H9 (cell line): ENCODE results near the gene GNAO1. TPM values are rescaled to one million over a fixed set of nuclear protein-coding genes. Genes with fewer than 3 reads are reported as not detected.
A peak's percentile ranks its signal among the peaks of the same experiment; 100 is the strongest.

Source experiments
- DNase-seq: peaks from one replicate; pipeline ENCODE4 v3.0.0-alpha.2; 2017
- H2AFZ ChIP-seq: one replicate; pipeline ENCODE4 v1.6.1; 2013; ENCODE audit warnings: mild to moderate bottlenecking, low read length, control low read depth, moderate library complexity
- H2AK5ac ChIP-seq: 2 replicates; pipeline ENCODE4 v1.6.1; 2013; ENCODE audit warnings: low read length, control low read depth, mixed read lengths; ENCODE audit not compliant: insufficient read length
- H2BK120ac ChIP-seq: one replicate; pipeline ENCODE4 v1.6.1; 2013; ENCODE audit warnings: low read depth, mild to moderate bottlenecking, low read length, control low read depth, inconsistent platforms; ENCODE audit not compliant: poor library complexity, severe bottlenecking
- H2BK12ac ChIP-seq: 2 replicates; pipeline ENCODE4 v1.6.1; 2013; ENCODE audit warnings: low read length, control low read depth, mixed read lengths, low read depth; ENCODE audit not compliant: insufficient read length
- H2BK15ac ChIP-seq: 2 replicates; pipeline ENCODE4 v1.6.1; 2013; ENCODE audit warnings: low read depth, low read length, control low read depth
- H2BK20ac ChIP-seq: one replicate; pipeline ENCODE4 v1.6.1; 2013; ENCODE audit warnings: low read depth, mild to moderate bottlenecking, low read length, control low read depth, inconsistent platforms; ENCODE audit not compliant: poor library complexity, severe bottlenecking
- H2BK5ac ChIP-seq: 2 replicates; pipeline ENCODE4 v1.6.1; 2013; ENCODE audit warnings: low read length, control low read depth, mixed read lengths; ENCODE audit not compliant: insufficient read length
- H3K14ac ChIP-seq: 2 replicates; pipeline ENCODE4 v1.6.1; 2013; ENCODE audit warnings: low read length, control low read depth; ENCODE audit not compliant: insufficient read depth
- H3K18ac ChIP-seq: 2 replicates; pipeline ENCODE4 v1.6.1; 2013; ENCODE audit warnings: low read depth, mild to moderate bottlenecking, mixed read lengths, low read length, control low read depth; ENCODE audit not compliant: insufficient read length
- H3K23ac ChIP-seq: 2 replicates; pipeline ENCODE4 v1.6.1; 2013; ENCODE audit warnings: low read length, control low read depth, mixed read lengths, low read depth; ENCODE audit not compliant: insufficient read length
- H3K23me2 ChIP-seq: 2 replicates; pipeline ENCODE4 v1.6.1; 2013; ENCODE audit warnings: low read depth, mild to moderate bottlenecking, mixed read lengths, low read length, control low read depth; ENCODE audit not compliant: insufficient read length, poor library complexity, severe bottlenecking
- H3K27ac ChIP-seq: 2 replicates; pipeline ENCODE4 v1.5.1; 2013; ENCODE audit warnings: low read length, control low read depth, mixed read lengths, low read depth; ENCODE audit not compliant: insufficient read length
- H3K27me3 ChIP-seq: 2 replicates; pipeline ENCODE4 v1.6.1; 2013; ENCODE audit warnings: low read length, control low read depth, inconsistent platforms; ENCODE audit not compliant: insufficient read depth
- H3K4ac ChIP-seq: 2 replicates; pipeline ENCODE4 v1.6.1; 2013; ENCODE audit warnings: low read depth, mild to moderate bottlenecking, control low read depth, inconsistent platforms, low read length, moderate library complexity
- H3K4me1 ChIP-seq: 2 replicates; pipeline ENCODE4 v1.6.1; 2013; ENCODE audit warnings: low read length, control low read depth, inconsistent platforms; ENCODE audit not compliant: insufficient read depth
- H3K4me2 ChIP-seq: 2 replicates; pipeline ENCODE4 v1.6.1; 2013; ENCODE audit warnings: low read length, control low read depth, mixed read lengths; ENCODE audit not compliant: insufficient read length, insufficient read depth
- H3K56ac ChIP-seq: 2 replicates; pipeline ENCODE4 v1.6.1; 2013; ENCODE audit warnings: low read depth, mild to moderate bottlenecking, mixed read lengths, low read length, control low read depth; ENCODE audit not compliant: insufficient read length
- H3K79me1 ChIP-seq: 2 replicates; pipeline ENCODE4 v1.6.1; 2013; ENCODE audit warnings: low read depth, mild to moderate bottlenecking, moderate library complexity, low read length, control low read depth, inconsistent platforms; ENCODE audit not compliant: insufficient read depth, poor library complexity, severe bottlenecking
- H3K79me2 ChIP-seq: 2 replicates; pipeline ENCODE4 v1.6.1; 2013; ENCODE audit warnings: low read length, control low read depth, inconsistent platforms; ENCODE audit not compliant: insufficient read depth
- H3K9ac ChIP-seq: 2 replicates; pipeline ENCODE4 v1.6.1; 2013; ENCODE audit warnings: low read length, control low read depth, mixed read lengths; ENCODE audit not compliant: insufficient read length; ENCODE audit errors: extremely low read depth
- H3K9me3 ChIP-seq: one replicate; pipeline ENCODE4 v1.6.1; 2013; ENCODE audit warnings: low read depth, low read length, inconsistent platforms; ENCODE audit not compliant: control insufficient read depth
- H3T11ph ChIP-seq: one replicate; pipeline ENCODE4 v1.6.1; 2013; ENCODE audit warnings: mild to moderate bottlenecking, low read length, control low read depth, inconsistent platforms
- H4K20me1 ChIP-seq: one replicate; pipeline ENCODE4 v1.6.1; 2013; ENCODE audit not compliant: control insufficient read depth, insufficient read length, insufficient read depth
- H4K5ac ChIP-seq: 2 replicates; pipeline ENCODE4 v1.6.1; 2013; ENCODE audit warnings: low read depth, mild to moderate bottlenecking, mixed read lengths, low read length, control low read depth; ENCODE audit not compliant: insufficient read length
- H4K8ac ChIP-seq: replicated peaks from 2 replicates; pipeline ENCODE4 v1.6.1; 2013; ENCODE audit warnings: low read length, control low read depth, mixed read lengths, low read depth; ENCODE audit not compliant: insufficient read length
- H4K91ac ChIP-seq: 2 replicates; pipeline ENCODE4 v1.6.1; 2013; ENCODE audit warnings: low read depth, mild to moderate bottlenecking, moderate library complexity, mixed read lengths, low read length, control low read depth; ENCODE audit not compliant: insufficient read length
- H3K27ac Mint-ChIP-seq, 3 experiments: 2 replicates in 2 of 3; 3 replicates in 1 of 3; pipeline ENCODE4 v1.8.0; 2020 to 2021; ENCODE audit warnings: mixed read lengths in 3 of 3, mild to moderate bottlenecking in 1 of 3, moderate library complexity in 1 of 3
- H3K27me3 Mint-ChIP-seq: 2 replicates; pipeline ENCODE4 v1.8.0; 2021; ENCODE audit warnings: low read depth, mild to moderate bottlenecking, moderate library complexity, mixed read lengths
- H3K36me3 Mint-ChIP-seq, 3 experiments: 2 replicates in 2 of 3; 3 replicates in 1 of 3; pipeline ENCODE4 v1.8.0; 2020 to 2021; ENCODE audit warnings: low read depth in 3 of 3, mixed read lengths in 3 of 3; ENCODE audit not compliant: insufficient read depth in 1 of 3
- H3K4me1 Mint-ChIP-seq, 2 experiments: 2 replicates each; pipeline ENCODE4 v1.8.0; 2020; ENCODE audit warnings: mixed read lengths in 2 of 2
- H3K4me3 Mint-ChIP-seq, 2 experiments: 2 replicates in 1 of 2; 3 replicates in 1 of 2; pipeline ENCODE4 v1.8.0; 2020 to 2021; ENCODE audit warnings: mild to moderate bottlenecking in 2 of 2, mixed read lengths in 2 of 2, moderate library complexity in 1 of 2
- H3K9me3 Mint-ChIP-seq, 2 experiments: 2 replicates in 1 of 2; 3 replicates in 1 of 2; pipeline ENCODE4 v1.8.0; 2020; ENCODE audit warnings: mild to moderate bottlenecking in 2 of 2, mixed read lengths in 2 of 2, moderate library complexity in 1 of 2
- CTCF ChIP-seq: fragments of 200-600 bp; sonication (generic); conservative IDR thresholded peaks from 3 replicates; pipeline ENCODE4 v1.8.0; 2021; ENCODE audit warnings: antibody characterized with exemption, mild to moderate bottlenecking
- WGBS: extraction: QIAGEN DNeasy Blood & Tissue Kit; methylation state at CpG from one replicate; pipeline ENCODE4 v1.1.7; 2013; ENCODE audit warnings: missing lambda C conversion rate, low lambda C conversion rate, mixed read lengths; ENCODE audit not compliant: insufficient read length; ENCODE audit errors: extremely low coverage; 5-methylcytosine and 5-hydroxymethylcytosine counted together
- total RNA-seq: library from RNA; stranded (reverse); gene quantifications from 2 replicates; pipeline ENCODE4 v1.2.1, GENCODE V29; 2021

Gene GNAO1
- total RNA-seq, 1 experiment from 2014 or later: 16.9 TPM

GRCh38 chr16:56316545-56316944 lies 125.3 kb downstream of the GNAO1 start:
- Histone ChIP-seq H3K4ac (no peak overlapping the region), H2BK120ac (no peak overlapping the region), H3K9ac (no peak overlapping the region), H3K18ac (no peak overlapping the region), H3K27ac (no peak overlapping the region), H3K23ac (no peak overlapping the region), H2BK20ac (no peak overlapping the region), H4K91ac (no peak overlapping the region), H3K9me3 (no peaks in the 10 kb centered on the region), H3K79me1 (no peaks in the 10 kb centered on the region), H3K4me2 (no peak overlapping the region), H3T11ph (no peak overlapping the region), H3K23me2 (no peaks in the 10 kb centered on the region), H3K4me1 (no peaks in the 10 kb centered on the region), H2BK5ac (no peak overlapping the region), H3K79me2 (no peaks in the 10 kb centered on the region), H2BK12ac (no peak overlapping the region), H4K20me1 (no peaks in the 10 kb centered on the region), H4K5ac (no peak overlapping the region), H2AK5ac (no peak overlapping the region), H2AFZ (no peak overlapping the region), H4K8ac (no peak overlapping the region), H3K27me3 (no peaks in the 10 kb centered on the region; the same call in 1 of the 2 replicates), H3K14ac (no peak overlapping the region), H2BK15ac (no peak overlapping the region), H3K56ac (no peak overlapping the region)
- peaks cover 8% of the 10 kb centered on the region for H3K27me3 Mint-ChIP-seq
- no peaks in the 10 kb centered on the region for H3K9me3 Mint-ChIP-seq
- DNase-seq: no peak
- H3K27ac Mint-ChIP-seq: no peak overlapping the region
- TF ChIP-seq CTCF: peak; percentile 42
- H3K4me3 Mint-ChIP-seq: no peak overlapping the region
- H3K4me1 Mint-ChIP-seq: peaks cover 6 to 8% of the 10 kb centered on the region in 2 experiments
- WGBS: no CpG with 5 or more reads among the region's 7 CpGs
- no peaks in the 10 kb centered on the region for H3K36me3 Mint-ChIP-seq
